HepG2 (cell line): ENCODE results near the gene ADRM1. TPM values are rescaled to one million over a fixed set of nuclear protein-coding genes. Genes with fewer than 3 reads are reported as not detected.

Experiments
- CCAR2 ChIP-seq: fragments of 200-400 bp; formaldehyde crosslinking; optimal IDR thresholded peaks from 2 replicates; pipeline ENCODE3; 2018; ENCODE audit warnings: low read depth, mild to moderate bottlenecking, low read length, moderate library complexity
- GPBP1L1 ChIP-seq: sonication (generic); formaldehyde crosslinking; IDR thresholded peaks from 2 replicates; pipeline ENCODE4 v1.5.0; 2020; ENCODE audit warnings: mild to moderate bottlenecking, missing genetic modification reagents
- HES4 ChIP-seq: sonication (generic); formaldehyde crosslinking; IDR thresholded peaks from 2 replicates; pipeline ENCODE4 v1.9.0; 2021; ENCODE audit warnings: mild to moderate bottlenecking, missing genetic modification reagents, borderline replicate concordance
- HNF4G ChIP-seq, 2 experiments: sonication (generic) in 1 of 2; formaldehyde crosslinking in 1 of 2; IDR thresholded peaks; 2 replicates each; pipeline versions ENCODE4 v1.4.0 to v1.6.1; 2011 to 2020; ENCODE audit warnings: borderline replicate concordance in 2 of 2, low read depth in 2 of 2, mild to moderate bottlenecking in 2 of 2, low read length in 1 of 2, missing genetic modification reagents in 1 of 2, moderate library complexity in 1 of 2
- LCORL ChIP-seq, 2 experiments: fragments of 450-650 bp in 1 of 2; sonication (generic) in 1 of 2; formaldehyde crosslinking in 1 of 2; IDR thresholded peaks; 2 replicates each; pipeline versions ENCODE4 v1.5.0 to v1.6.1; 2017 to 2020; ENCODE audit warnings: antibody characterized with exemption in 1 of 2, missing genetic modification reagents in 1 of 2
- PRDM4 ChIP-seq: sonication (generic); formaldehyde crosslinking; IDR thresholded peaks from 2 replicates; pipeline ENCODE4 v1.9.0; 2021; ENCODE audit warnings: missing genetic modification reagents, borderline replicate concordance
- SAP130 ChIP-seq: IDR thresholded peaks from 2 replicates; pipeline ENCODE4 v1.6.1; 2016; ENCODE audit warnings: low read depth
- TARDBP ChIP-seq: sonication (generic); formaldehyde crosslinking; IDR thresholded peaks from 2 replicates; pipeline ENCODE4 v1.8.0; 2022; ENCODE audit warnings: mild to moderate bottlenecking, missing genetic modification reagents
- THYN1 ChIP-seq: sonication (generic); formaldehyde crosslinking; IDR thresholded peaks from 2 replicates; pipeline ENCODE4 v1.8.1; 2023; ENCODE audit warnings: low read depth, mild to moderate bottlenecking, moderate library complexity, missing genetic modification reagents, borderline replicate concordance
- ZFP90 ChIP-seq: sonication (generic); formaldehyde crosslinking; IDR thresholded peaks from 2 replicates; pipeline ENCODE4 v1.8.0; 2022; ENCODE audit warnings: missing genetic modification reagents, mild to moderate bottlenecking, inconsistent platforms, borderline replicate concordance
- ZFP91 ChIP-seq: sonication (generic); formaldehyde crosslinking; IDR thresholded peaks from 2 replicates; pipeline ENCODE4 v1.9.0; 2022; ENCODE audit warnings: missing genetic modification reagents, mild to moderate bottlenecking, borderline replicate concordance
- ZMYM2 ChIP-seq: sonication (generic); formaldehyde crosslinking; IDR thresholded peaks from 2 replicates; pipeline ENCODE4 v1.8.0; 2022; ENCODE audit warnings: mild to moderate bottlenecking, missing genetic modification reagents
- ZNF10 ChIP-seq: sonication (generic); formaldehyde crosslinking; IDR thresholded peaks from 2 replicates; pipeline ENCODE4 v1.4.0; 2020; ENCODE audit warnings: mild to moderate bottlenecking, low read depth, missing genetic modification reagents, borderline replicate concordance
- ZNF282 ChIP-seq: fragments of 450-650 bp; IDR thresholded peaks from 2 replicates; pipeline ENCODE4 v1.6.1; 2018; ENCODE audit not compliant: partially characterized antibody
- ZNF576 ChIP-seq: sonication (generic); formaldehyde crosslinking; IDR thresholded peaks from 2 replicates; pipeline ENCODE4 v1.4.0; 2020; ENCODE audit warnings: mild to moderate bottlenecking, missing genetic modification reagents
- ZNF597 ChIP-seq: sonication (generic); formaldehyde crosslinking; IDR thresholded peaks from 2 replicates; pipeline ENCODE4 v1.5.0; 2020; ENCODE audit warnings: missing genetic modification reagents
- polyA plus RNA-seq, 8 experiments: library from polyadenylated mRNA; depleted of rRNA in 3 of 8; stranded (reverse) in 7 of 8; unstranded in 1 of 8; fragments of >200 nt; fragmentation: Illumina TruSeq in 4 of 8; extraction: Trizol in 4 of 8; gene quantifications; 2 replicates each; pipeline versions ENCODE4 v1.2.1 to v1.2.3, GENCODE V29; 2011 to 2016; ENCODE audit warnings: low read depth in 4 of 8, missing spikeins in 1 of 8, mixed read lengths in 1 of 8; ENCODE audit not compliant: insufficient read depth in 1 of 8
- total RNA-seq, 5 experiments: library from RNA; depleted of rRNA; stranded (reverse); fragments of >200 nt; fragmentation: Illumina TruSeq; extraction: Trizol; gene quantifications; 2 replicates each; pipeline ENCODE4 v1.2.3, GENCODE V29; 2016; ENCODE audit warnings: low read depth in 1 of 5
- TF ChIP-seq, protein P1 (sequence below): sonication (generic); formaldehyde crosslinking; IDR thresholded peaks from 2 replicates; pipeline ENCODE4 v1.4.0; 2020; ENCODE audit warnings: missing genetic modification reagents

The ADRM1 gene
- total and polyA plus RNA-seq, 2 of the 13 experiments (the other 11 are each of a cell fraction or from before 2014, with no cell fraction given), result 92.9 to 154 TPM

DNA sequence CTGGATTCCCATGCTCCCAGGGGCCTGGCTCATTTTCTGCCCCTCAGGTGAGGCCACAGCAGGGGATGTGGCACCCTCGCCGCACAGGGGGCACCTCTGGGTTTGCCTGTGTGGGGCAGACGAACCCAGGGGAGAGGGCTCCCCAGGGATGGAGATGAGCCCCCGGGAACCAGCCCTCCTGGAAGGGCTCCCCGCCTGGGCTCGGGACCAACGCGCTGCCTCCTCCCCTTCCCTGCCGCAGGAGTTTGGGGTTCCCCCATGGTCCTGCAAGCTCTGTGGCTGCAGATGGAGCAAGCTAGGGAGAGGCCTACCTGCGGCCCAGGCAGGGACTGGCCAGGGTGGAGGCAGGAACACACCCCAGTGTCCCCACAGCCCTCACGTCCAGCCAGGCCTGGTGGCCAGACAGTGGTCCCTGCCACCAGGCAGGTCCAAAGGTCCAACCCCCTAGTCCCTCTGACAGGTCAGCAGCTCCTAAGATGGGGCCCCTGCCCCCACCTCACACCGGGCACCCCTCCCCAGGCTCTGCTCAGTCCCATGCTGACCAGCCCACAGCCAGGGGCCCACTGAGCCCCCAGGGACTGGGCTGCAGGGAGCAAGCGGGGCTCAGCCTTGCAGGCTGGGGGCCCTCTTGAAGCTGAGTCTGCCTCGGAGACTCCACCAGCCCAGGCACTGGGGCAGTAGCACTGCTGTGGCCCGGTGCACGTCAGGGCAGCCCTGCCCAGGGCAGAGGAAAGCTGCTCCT lies 50.7 kb downstream of the ADRM1 start (continued):
- peak; percentile 85 for TF ChIP-seq HNF4G (IDR thresholded peaks at IDR 0.05; ENCODE audit: borderline replicate concordance, low read depth, low read length)
- TF ChIP-seq HNF4G (CRISPR knock-in tag; IDR thresholded peaks at IDR 0.05; ENCODE audit: borderline replicate concordance, low read depth), result peak; percentile 70
- no peak for TF ChIP-seq HES4
- TF ChIP-seq ZNF576 (CRISPR knock-in tag), result peak; percentile 89; the same call in 1 of the 2 replicates
- no peak for TF ChIP-seq PRDM4
- TF ChIP-seq ZNF597 (CRISPR knock-in tag), result no peak
- 0 out of 2 replicates have a peak, but pooled peaks have one; percentile 73 for TF ChIP-seq TARDBP (CRISPR knock-in tag)
- TF ChIP-seq ZMYM2 (CRISPR knock-in tag), result no peak
- no peak for TF ChIP-seq CCAR2
- TF ChIP-seq SAP130 (CRISPR knock-in tag), result peak; percentile 55
- TF ChIP-seq, protein P1, sequence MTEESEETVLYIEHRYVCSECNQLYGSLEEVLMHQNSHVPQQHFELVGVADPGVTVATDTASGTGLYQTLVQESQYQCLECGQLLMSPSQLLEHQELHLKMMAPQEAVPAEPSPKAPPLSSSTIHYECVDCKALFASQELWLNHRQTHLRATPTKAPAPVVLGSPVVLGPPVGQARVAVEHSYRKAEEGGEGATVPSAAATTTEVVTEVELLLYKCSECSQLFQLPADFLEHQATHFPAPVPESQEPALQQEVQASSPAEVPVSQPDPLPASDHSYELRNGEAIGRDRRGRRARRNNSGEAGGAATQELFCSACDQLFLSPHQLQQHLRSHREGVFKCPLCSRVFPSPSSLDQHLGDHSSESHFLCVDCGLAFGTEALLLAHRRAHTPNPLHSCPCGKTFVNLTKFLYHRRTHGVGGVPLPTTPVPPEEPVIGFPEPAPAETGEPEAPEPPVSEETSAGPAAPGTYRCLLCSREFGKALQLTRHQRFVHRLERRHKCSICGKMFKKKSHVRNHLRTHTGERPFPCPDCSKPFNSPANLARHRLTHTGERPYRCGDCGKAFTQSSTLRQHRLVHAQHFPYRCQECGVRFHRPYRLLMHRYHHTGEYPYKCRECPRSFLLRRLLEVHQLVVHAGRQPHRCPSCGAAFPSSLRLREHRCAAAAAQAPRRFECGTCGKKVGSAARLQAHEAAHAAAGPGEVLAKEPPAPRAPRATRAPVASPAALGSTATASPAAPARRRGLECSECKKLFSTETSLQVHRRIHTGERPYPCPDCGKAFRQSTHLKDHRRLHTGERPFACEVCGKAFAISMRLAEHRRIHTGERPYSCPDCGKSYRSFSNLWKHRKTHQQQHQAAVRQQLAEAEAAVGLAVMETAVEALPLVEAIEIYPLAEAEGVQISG (CRISPR knock-in tag), result peak; percentile 63; the same call in 1 of the 2 replicates
- no peak for TF ChIP-seq LCORL (IDR thresholded peaks at IDR 0.05)
- TF ChIP-seq LCORL (CRISPR knock-in tag; IDR thresholded peaks at IDR 0.05), result peak; percentile 80
- TF ChIP-seq GPBP1L1, result no peak
- TF ChIP-seq ZFP91, result peak; percentile 73; the same call in 1 of the 2 replicates
- no peak for TF ChIP-seq ZNF10 (CRISPR knock-in tag)
- TF ChIP-seq THYN1, result no peak
- TF ChIP-seq ZNF282, result no peak
- 0 out of 2 replicates have a peak, but pooled peaks have one; percentile 22 for TF ChIP-seq ZFP90 (CRISPR knock-in tag)
